ENCODE data around the gene TXNRD3.

TXNRD3 gene

GRCh38 chr3:126677862-126678503 is 23.1 kb upstream of the TXNRD3 start:
- in situ Hi-C loops (cut with HindIII; ENCODE audit: low pct_ligation_motif_present, low sequenced_read_pairs): no loop called here
- Histone ChIP-seq H3K27me3 (replicated peaks) (peaks cover 8% of the 10 kb centered on the region), H3K27ac (no peak overlapping the region), H3K36me3 (replicated peaks) (no peaks in the 10 kb centered on the region), H3K4me3 (ENCODE audit: low read depth, low read length) (no peak overlapping the region)
- no peak for DNase-seq
- TF ChIP-seq, protein P1, sequence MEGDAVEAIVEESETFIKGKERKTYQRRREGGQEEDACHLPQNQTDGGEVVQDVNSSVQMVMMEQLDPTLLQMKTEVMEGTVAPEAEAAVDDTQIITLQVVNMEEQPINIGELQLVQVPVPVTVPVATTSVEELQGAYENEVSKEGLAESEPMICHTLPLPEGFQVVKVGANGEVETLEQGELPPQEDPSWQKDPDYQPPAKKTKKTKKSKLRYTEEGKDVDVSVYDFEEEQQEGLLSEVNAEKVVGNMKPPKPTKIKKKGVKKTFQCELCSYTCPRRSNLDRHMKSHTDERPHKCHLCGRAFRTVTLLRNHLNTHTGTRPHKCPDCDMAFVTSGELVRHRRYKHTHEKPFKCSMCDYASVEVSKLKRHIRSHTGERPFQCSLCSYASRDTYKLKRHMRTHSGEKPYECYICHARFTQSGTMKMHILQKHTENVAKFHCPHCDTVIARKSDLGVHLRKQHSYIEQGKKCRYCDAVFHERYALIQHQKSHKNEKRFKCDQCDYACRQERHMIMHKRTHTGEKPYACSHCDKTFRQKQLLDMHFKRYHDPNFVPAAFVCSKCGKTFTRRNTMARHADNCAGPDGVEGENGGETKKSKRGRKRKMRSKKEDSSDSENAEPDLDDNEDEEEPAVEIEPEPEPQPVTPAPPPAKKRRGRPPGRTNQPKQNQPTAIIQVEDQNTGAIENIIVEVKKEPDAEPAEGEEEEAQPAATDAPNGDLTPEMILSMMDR (IDR thresholded peaks at IDR 0.05; ENCODE audit: low read depth, low read length, missing control alignments): no peak

DNA sequence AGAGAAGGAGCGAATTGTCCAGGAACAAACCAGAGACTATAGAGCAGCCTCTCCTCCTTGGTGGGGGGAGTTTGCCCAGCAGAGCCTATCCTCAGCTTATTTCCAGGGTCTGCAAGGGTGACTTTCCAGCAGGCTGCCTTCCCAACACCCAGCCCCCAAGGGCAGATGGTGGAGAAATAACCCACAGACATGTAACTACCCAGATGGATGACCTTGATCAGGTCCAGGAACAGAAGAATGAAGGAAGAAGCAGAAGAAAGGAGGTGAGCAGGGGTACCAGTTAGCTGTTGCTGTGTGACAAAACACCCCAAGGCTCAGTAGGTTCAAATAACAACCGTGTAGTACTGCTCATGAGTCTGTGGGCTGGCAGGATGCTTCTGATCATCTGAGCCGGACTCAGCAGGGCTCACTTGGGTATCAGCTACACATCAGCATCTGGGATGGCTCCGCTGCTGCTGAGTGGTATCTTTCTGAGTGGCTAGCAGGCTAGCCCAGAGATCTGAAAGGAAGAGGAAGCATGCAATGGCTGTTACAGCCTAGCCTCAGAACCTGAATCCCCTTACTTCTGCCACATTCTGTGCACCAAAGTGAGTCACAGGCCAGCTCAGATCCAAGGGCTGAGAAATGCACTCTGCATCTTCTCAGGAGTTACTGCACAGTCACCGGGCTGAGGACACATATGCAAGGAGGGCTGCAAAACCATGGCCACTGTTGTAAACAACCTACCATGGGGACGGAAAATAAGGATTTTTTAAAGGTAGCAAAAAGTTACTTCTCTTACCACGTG is 22.2 kb upstream of the TXNRD3 start:
- in situ Hi-C loops (cut with HindIII; ENCODE audit: low pct_ligation_motif_present, low sequenced_read_pairs): no loop called here
- TF ChIP-seq, protein P1 (IDR thresholded peaks at IDR 0.05; ENCODE audit: low read depth, low read length, missing control alignments): no peak
- no peak overlapping the region for H3K27ac ChIP-seq
- peaks cover 8% of the 10 kb centered on the region for H3K27me3 ChIP-seq (replicated peaks)
- H3K36me3 ChIP-seq (replicated peaks): no peaks in the 10 kb centered on the region
- peak; percentile 24 for DNase-seq
- H3K4me3 ChIP-seq (ENCODE audit: low read depth, low read length): no peak overlapping the region

DNA sequence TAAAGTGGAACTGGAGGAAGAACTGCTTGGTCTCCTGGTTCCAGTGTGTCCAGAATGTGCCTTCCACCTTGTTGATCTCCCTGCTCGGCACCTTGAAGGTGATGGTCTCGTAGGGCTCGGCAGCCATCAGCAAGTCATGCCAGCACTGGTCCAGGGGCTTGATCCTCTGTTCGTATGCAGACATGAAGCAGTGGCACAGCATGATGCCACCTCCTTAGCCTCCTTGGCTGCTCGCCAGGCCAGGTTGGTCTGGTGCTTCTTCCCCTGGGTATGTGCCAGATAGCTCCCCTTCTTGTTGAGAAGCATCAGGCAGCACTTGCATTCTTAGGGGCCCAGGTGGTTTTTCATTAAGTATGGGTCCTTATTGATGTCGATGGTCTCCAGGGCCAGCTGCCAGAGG is 17.8 kb upstream of the TXNRD3 start:
- no peaks in the 10 kb centered on the region for H3K36me3 ChIP-seq (replicated peaks)

DNA sequence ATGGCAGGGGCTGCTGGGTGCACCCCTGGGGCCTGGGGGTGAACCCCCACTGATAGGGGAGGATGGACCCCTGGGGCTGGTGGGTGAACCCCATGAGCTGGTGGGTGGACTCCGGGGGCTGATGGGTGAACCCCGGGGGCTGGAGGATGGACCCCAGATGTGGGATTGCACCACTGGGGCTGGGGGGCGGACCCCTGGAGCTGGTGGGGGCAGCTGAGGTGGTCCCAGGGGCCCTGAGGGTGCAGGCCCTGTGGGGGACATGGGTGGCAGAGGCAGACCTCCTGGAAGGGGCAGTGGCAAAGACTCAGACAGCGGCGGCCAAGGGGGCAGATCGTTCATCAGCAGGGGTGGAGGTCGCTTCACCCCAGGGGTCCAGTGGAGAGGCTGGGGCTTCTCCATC is 17.4 kb upstream of the TXNRD3 start:
- in situ Hi-C loops (cut with HindIII; ENCODE audit: low pct_ligation_motif_present, low sequenced_read_pairs): no loop called here
- H3K36me3 ChIP-seq (replicated peaks): no peaks in the 10 kb centered on the region
- DNase-seq: no peak
- TF ChIP-seq, protein P1 (IDR thresholded peaks at IDR 0.05; ENCODE audit: low read depth, low read length, missing control alignments): no peak
- no peak overlapping the region for H3K4me3 ChIP-seq (ENCODE audit: low read depth, low read length)
- H3K27me3 ChIP-seq (replicated peaks): no peaks in the 10 kb centered on the region
- no peak overlapping the region for H3K27ac ChIP-seq

More for the DNA sequence above, 17.8 kb upstream of the TXNRD3 start:
- H3K27ac ChIP-seq: no peak overlapping the region
- DNase-seq: no peak
- TF ChIP-seq, protein P1 (IDR thresholded peaks at IDR 0.05; ENCODE audit: low read depth, low read length, missing control alignments): no peak
- no peak overlapping the region for H3K4me3 ChIP-seq (ENCODE audit: low read depth, low read length)
- in situ Hi-C loops (cut with HindIII; ENCODE audit: low pct_ligation_motif_present, low sequenced_read_pairs): no loop called here
- H3K27me3 ChIP-seq (replicated peaks): peaks cover 2% of the 10 kb centered on the region

DNA sequence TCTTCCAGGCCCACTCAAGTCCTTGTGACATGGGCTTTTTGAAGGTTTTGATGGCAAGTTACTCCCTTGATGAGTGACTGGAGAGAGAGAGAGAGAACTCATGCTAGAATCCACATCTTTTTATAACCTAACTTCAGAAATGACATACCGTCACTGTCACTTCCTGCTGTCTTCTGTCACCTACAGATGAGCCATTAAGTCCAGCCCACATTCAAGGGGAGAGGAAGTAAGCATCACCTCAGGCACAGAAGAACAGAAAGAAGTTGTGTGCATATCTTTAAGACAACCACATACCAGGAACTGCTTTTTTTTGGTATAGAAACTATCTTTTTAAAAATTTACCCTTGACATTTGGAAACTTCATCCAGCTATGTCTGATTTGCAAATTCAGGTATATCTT is 16.6 kb upstream of the TXNRD3 start:
- in situ Hi-C loops (cut with HindIII; ENCODE audit: low pct_ligation_motif_present, low sequenced_read_pairs): no loop called here
- H3K36me3 ChIP-seq (replicated peaks): no peaks in the 10 kb centered on the region
- no peak overlapping the region for H3K4me3 ChIP-seq (ENCODE audit: low read depth, low read length)
- TF ChIP-seq, protein P1 (IDR thresholded peaks at IDR 0.05; ENCODE audit: low read depth, low read length, missing control alignments): no peak
- no peak overlapping the region for H3K27ac ChIP-seq
- no peak for DNase-seq
- H3K27me3 ChIP-seq (replicated peaks): no peaks in the 10 kb centered on the region

All from brain microvascular endothelial cell (primary cell).